ENCODE data around the gene NFYC. TPM values are rescaled to one million over a fixed set of nuclear protein-coding genes. Genes with fewer than 3 reads are reported as not detected.
A peak's percentile ranks its signal among the peaks of the same experiment; 100 is the strongest.

NFYC gene
- total RNA-seq, result 41.3 TPM

GRCh38 chr1:40691538-40692428, at the start of gene NFYC:
NFYC (plus strand) TSS chr1:40691704; CDS start chr1:40738844, 47,140 bp downstream.

GRCh38 chr1:40665335-40666171, 26.0 kb upstream of the NFYC start, which contains the start of gene RIMS3:
RIMS3 (minus strand) TSS chr1:40665682; CDS start chr1:40641925, 23,757 bp downstream.

GRCh38 chr1:40783001-40783905, 91.7 kb downstream of the NFYC start, which contains the start of gene KCNQ4:
KCNQ4 (plus strand) TSS chr1:40783787; CDS start chr1:40784094, 307 bp downstream.

Small RNA genes lying within 50 kb of the gene (small RNA-seq; reads per million reads assigned to genes)
- gene MIR30C1 (ENCODE audit: low replicate concordance) (5.0 reads per million, percentile 87 among the genes with 10 or more reads in this experiment), gene MIR30E (ENCODE audit: low replicate concordance) (238 reads per million, percentile 96 among the genes with 10 or more reads in this experiment), gene RN7SL326P (ENCODE audit: low replicate concordance) (not detected)

Other genes with a start within 250 kb of the NFYC start
- 23.8 TPM for gene ZFP69B, start 241.2 kb upstream of the NFYC start, total RNA-seq
- gene ZFP69, start 214.4 kb upstream of the NFYC start, total RNA-seq, result 15.3 TPM
- gene EXO5, start 182.9 kb upstream of the NFYC start, total RNA-seq, result 23.8 TPM
- 8.1 TPM for gene ZNF684, start 160.1 kb upstream of the NFYC start, total RNA-seq
- gene RIMS3, start 26.0 kb upstream of the NFYC start, total RNA-seq, result 31.9 TPM
- gene KCNQ4, start 92.1 kb downstream of the NFYC start, total RNA-seq, result 1.9 TPM
- 0.63 TPM for gene CITED4, start 170.7 kb downstream of the NFYC start, total RNA-seq

All from parietal lobe (tissue), 2 donors.